K562 (cell line): ENCODE results near the gene ANKMY1. TPM values are rescaled to one million over a fixed set of nuclear protein-coding genes. Genes with fewer than 3 reads are reported as not detected.

Experiments
- BHLHE40 ChIP-seq: IDR thresholded peaks from 2 replicates; pipeline ENCODE4 v1.6.1; 2011; ENCODE audit warnings: low read length, improper control_type of control experiment
- E2F8 ChIP-seq: fragments of 450-650 bp; IDR thresholded peaks from 2 replicates; pipeline ENCODE4 v1.7.1; 2018; ENCODE audit warnings: mild to moderate bottlenecking, low read depth; ENCODE audit not compliant: partially characterized antibody
- HCFC1 ChIP-seq: IDR thresholded peaks from 2 replicates; pipeline ENCODE4 v1.6.1; 2012; ENCODE audit warnings: low read depth, low read length, improper control_type of control experiment
- NEUROD1 ChIP-seq: fragments of 150-350 bp; IDR thresholded peaks from 2 replicates; pipeline ENCODE4 v1.6.1; 2014; ENCODE audit warnings: borderline replicate concordance, low read length, low read depth; ENCODE audit not compliant: partially characterized antibody
- NFIX ChIP-seq: fragments of 250-450 bp; sonication (Bioruptor Pico); IDR thresholded peaks from 2 replicates; pipeline ENCODE4 v1.4.0; 2020; ENCODE audit warnings: low read depth, mild to moderate bottlenecking, moderate library complexity
- RBM14 ChIP-seq: fragments of 200-400 bp; formaldehyde crosslinking; IDR thresholded peaks from 2 replicates; pipeline ENCODE4 v1.6.1; 2018; ENCODE audit warnings: low read depth, mild to moderate bottlenecking, low read length, moderate library complexity, borderline replicate concordance; ENCODE audit not compliant: insufficient read depth
- TEAD4 ChIP-seq, 2 experiments: sonication (generic) in 1 of 2; formaldehyde crosslinking in 1 of 2; IDR thresholded peaks; 2 replicates each; pipeline versions ENCODE4 v1.6.1 to v1.8.0; 2012 to 2022; ENCODE audit warnings: borderline replicate concordance in 1 of 2, inconsistent platforms in 1 of 2, low read length in 1 of 2, mild to moderate bottlenecking in 1 of 2, missing genetic modification reagents in 1 of 2
- polyA plus RNA-seq, 8 experiments: library from polyadenylated mRNA; depleted of rRNA in 4 of 8; stranded (reverse) in 5 of 8; unstranded in 3 of 8; fragments of >200 nt; fragmentation: Nextera tagmentation in 2 of 8; fragmentation: Illumina TruSeq in 1 of 8; extraction: Ambion mirVana in 2 of 8; extraction: Trizol in 1 of 8; gene quantifications; 2 replicates each; pipeline versions ENCODE4 v1.2.1 to v1.2.3, GENCODE V29; 2011 to 2014; ENCODE audit warnings: inconsistent platforms in 1 of 8, missing spikeins in 1 of 8
- total RNA-seq, 7 experiments: library from RNA; depleted of rRNA in 6 of 7; stranded (reverse); fragments of >200 nt in 6 of 7; fragmentation: Illumina TruSeq in 2 of 7; extraction: Trizol in 2 of 7; gene quantifications; 2 replicates each; pipeline versions ENCODE4 v1.2.1 to v1.2.3, GENCODE V29; 2011 to 2021; ENCODE audit warnings: low replicate concordance in 1 of 7
- TF ChIP-seq, protein P1 (sequence below), 2 experiments: fragments of 450-650 bp in 1 of 2; sonication (generic) in 1 of 2; formaldehyde crosslinking in 1 of 2; IDR thresholded peaks; 2 replicates each; pipeline versions ENCODE4 v1.7.1 to v1.9.0; 2016 to 2022; ENCODE audit warnings: inconsistent platforms in 1 of 2, mild to moderate bottlenecking in 1 of 2, missing genetic modification reagents in 1 of 2
- TF ChIP-seq, protein P2 (sequence below): fragments of 450-650 bp; IDR thresholded peaks from 2 replicates; pipeline ENCODE4 v1.6.1; 2014; ENCODE audit warnings: low read depth, mild to moderate bottlenecking, moderate library complexity, borderline replicate concordance

The ANKMY1 gene
- total and polyA plus RNA-seq, 9 of the 15 experiments (the other 6 are each of a cell fraction or from before 2014, with no cell fraction given), result 0.75 to 15.1 (median 11.7) TPM

- TF ChIP-seq, protein P1, sequence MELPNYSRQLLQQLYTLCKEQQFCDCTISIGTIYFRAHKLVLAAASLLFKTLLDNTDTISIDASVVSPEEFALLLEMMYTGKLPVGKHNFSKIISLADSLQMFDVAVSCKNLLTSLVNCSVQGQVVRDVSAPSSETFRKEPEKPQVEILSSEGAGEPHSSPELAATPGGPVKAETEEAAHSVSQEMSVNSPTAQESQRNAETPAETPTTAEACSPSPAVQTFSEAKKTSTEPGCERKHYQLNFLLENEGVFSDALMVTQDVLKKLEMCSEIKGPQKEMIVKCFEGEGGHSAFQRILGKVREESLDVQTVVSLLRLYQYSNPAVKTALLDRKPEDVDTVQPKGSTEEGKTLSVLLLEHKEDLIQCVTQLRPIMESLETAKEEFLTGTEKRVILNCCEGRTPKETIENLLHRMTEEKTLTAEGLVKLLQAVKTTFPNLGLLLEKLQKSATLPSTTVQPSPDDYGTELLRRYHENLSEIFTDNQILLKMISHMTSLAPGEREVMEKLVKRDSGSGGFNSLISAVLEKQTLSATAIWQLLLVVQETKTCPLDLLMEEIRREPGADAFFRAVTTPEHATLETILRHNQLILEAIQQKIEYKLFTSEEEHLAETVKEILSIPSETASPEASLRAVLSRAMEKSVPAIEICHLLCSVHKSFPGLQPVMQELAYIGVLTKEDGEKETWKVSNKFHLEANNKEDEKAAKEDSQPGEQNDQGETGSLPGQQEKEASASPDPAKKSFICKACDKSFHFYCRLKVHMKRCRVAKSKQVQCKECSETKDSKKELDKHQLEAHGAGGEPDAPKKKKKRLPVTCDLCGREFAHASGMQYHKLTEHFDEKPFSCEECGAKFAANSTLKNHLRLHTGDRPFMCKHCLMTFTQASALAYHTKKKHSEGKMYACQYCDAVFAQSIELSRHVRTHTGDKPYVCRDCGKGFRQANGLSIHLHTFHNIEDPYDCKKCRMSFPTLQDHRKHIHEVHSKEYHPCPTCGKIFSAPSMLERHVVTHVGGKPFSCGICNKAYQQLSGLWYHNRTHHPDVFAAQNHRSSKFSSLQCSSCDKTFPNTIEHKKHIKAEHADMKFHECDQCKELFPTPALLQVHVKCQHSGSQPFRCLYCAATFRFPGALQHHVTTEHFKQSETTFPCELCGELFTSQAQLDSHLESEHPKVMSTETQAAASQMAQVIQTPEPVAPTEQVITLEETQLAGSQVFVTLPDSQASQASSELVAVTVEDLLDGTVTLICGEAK (IDR thresholded peaks at IDR 0.05), result peak; percentile 44; the same call in 1 of the 2 replicates
- TF ChIP-seq, protein P1 (CRISPR knock-in tag; IDR thresholded peaks at IDR 0.05), result no peak
- TF ChIP-seq HCFC1 (0 out of 2 replicates have a peak, but pooled peaks have one; percentile 34), NEUROD1 (peak; percentile 20), TEAD4 (IDR thresholded peaks at IDR 0.05; ENCODE audit: low read length) (peak; percentile 9; the same call in 1 of the 2 replicates), TEAD4 (CRISPR knock-in tag; IDR thresholded peaks at IDR 0.05; ENCODE audit: borderline replicate concordance) (no peak), RBM14 (no peak), BHLHE40 (peak; percentile 38), NFIX (CRISPR knock-in tag) (peak; percentile 84), E2F8 (peak; percentile 31)
- TF ChIP-seq, protein P2, sequence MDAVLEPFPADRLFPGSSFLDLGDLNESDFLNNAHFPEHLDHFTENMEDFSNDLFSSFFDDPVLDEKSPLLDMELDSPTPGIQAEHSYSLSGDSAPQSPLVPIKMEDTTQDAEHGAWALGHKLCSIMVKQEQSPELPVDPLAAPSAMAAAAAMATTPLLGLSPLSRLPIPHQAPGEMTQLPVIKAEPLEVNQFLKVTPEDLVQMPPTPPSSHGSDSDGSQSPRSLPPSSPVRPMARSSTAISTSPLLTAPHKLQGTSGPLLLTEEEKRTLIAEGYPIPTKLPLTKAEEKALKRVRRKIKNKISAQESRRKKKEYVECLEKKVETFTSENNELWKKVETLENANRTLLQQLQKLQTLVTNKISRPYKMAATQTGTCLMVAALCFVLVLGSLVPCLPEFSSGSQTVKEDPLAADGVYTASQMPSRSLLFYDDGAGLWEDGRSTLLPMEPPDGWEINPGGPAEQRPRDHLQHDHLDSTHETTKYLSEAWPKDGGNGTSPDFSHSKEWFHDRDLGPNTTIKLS, result no peak
These were observed 46.6 kb upstream of the ANKMY1 start (continued) for GRCh38 chr2:240604291-240604938.
